ENCODE results near the gene LMOD2.

Gene LMOD2

GRCh38 chr7:123674399-123675180 is 18.9 kb downstream of the LMOD2 start:
- no peak for DNase-seq

GRCh38 chr7:123675181-123675473 is 19.5 kb downstream of the LMOD2 start:
- DNase-seq = no peak

GRCh38 chr7:123677061-123677715 is 21.5 kb downstream of the LMOD2 start:
- no peak for DNase-seq

GRCh38 chr7:123679614-123680013 is 23.9 kb downstream of the LMOD2 start:
- no peak for DNase-seq

GRCh38 chr7:123680580-123680979 is 24.9 kb downstream of the LMOD2 start:
- DNase-seq = no peak

GRCh38 chr7:123681561-123681960 is 25.9 kb downstream of the LMOD2 start:
- DNase-seq = no peak

- no peak for DNase-seq
Measured at GRCh38 chr7:123682690-123683089, 27.0 kb downstream of the LMOD2 start.

- DNase-seq = no peak
Measured at GRCh38 chr7:123687161-123687560, 31.5 kb downstream of the LMOD2 start.

GRCh38 chr7:123687727-123688126 is 32.1 kb downstream of the LMOD2 start:
- DNase-seq = no peak

- no peak for DNase-seq
Measured at GRCh38 chr7:123689250-123689649, 33.6 kb downstream of the LMOD2 start.

GRCh38 chr7:123690550-123690949 is 34.9 kb downstream of the LMOD2 start:
- no peak for DNase-seq

- DNase-seq = no peak
Measured at GRCh38 chr7:123692471-123692877, 36.8 kb downstream of the LMOD2 start.

- no peak for DNase-seq
Measured at GRCh38 chr7:123695944-123696677, 40.4 kb downstream of the LMOD2 start.

- DNase-seq = no peak
Measured at GRCh38 chr7:123705211-123705901, 49.7 kb downstream of the LMOD2 start.

GRCh38 chr7:123709525-123709924 is 53.9 kb downstream of the LMOD2 start:
- DNase-seq = no peak

GRCh38 chr7:123710683-123711082 is 55.0 kb downstream of the LMOD2 start:
- no peak for DNase-seq

GRCh38 chr7:123711832-123712293 is 56.2 kb downstream of the LMOD2 start:
- no peak for DNase-seq

- no peak for DNase-seq
Measured at GRCh38 chr7:123712619-123713018, 57.0 kb downstream of the LMOD2 start.
